Vagina (tissue), 2 donors: ENCODE measurements around the gene LRCH1.
A peak's percentile ranks its signal among the peaks of the same experiment; 100 is the strongest.

ENCODE experiments used
- CTCF ChIP-seq, 3 experiments: fragments of 450-650 bp in 2 of 3; fragments of 200-600 bp in 1 of 3; sonication (generic) in 1 of 3; IDR thresholded peaks; one replicate each; pipeline ENCODE4 v1.5.1; 2017 to 2019; ENCODE audit warnings: antibody characterized with exemption in 3 of 3, mild to moderate bottlenecking in 2 of 3, moderate library complexity in 2 of 3
- POLR2A ChIP-seq, 2 donors: fragments of 450-650 bp; IDR thresholded peaks; one replicate each; pipeline ENCODE4 v1.6.1; 2017; ENCODE audit warnings: antibody characterized with exemption in 2 of 2, mild to moderate bottlenecking in 2 of 2, moderate library complexity in 2 of 2

GRCh38 chr13:46551410-46552302 is 1.3 kb upstream of the LRCH1 start:
- no peak for TF ChIP-seq POLR2A (IDR thresholded peaks at IDR 0.05)
- TF ChIP-seq CTCF (IDR thresholded peaks at IDR 0.05) = peak; percentile 37 to 84 (median 82)
